ENCODE results near the gene OTOGL.
"Not testable (repeated sequence)": the region's sequence is repeated elsewhere in the genome, so short reads cannot be mapped to it uniquely, and the experiment has no call there.

The OTOGL gene

DNA sequence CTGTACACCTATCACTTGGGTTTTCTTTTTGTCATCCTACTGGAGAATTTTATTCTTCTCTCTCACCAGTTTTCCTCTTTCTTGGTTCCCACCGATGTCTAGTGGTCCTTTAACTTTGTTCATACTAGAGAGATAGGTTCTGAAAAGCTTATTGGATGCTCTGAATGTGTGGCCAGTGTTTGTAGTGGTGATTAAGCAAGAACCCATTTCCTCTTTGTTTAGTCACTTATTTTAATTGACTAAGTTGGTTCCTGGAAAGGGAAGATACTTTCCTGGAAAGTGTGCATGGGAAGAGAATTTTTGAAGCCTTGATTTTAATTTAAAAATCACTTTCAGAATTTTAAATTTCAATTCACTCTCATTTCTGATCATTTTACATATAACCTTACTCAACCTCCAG lies 127.2 kb downstream of the OTOGL start:
- no peak for DNase-seq (ENCODE audit: low read depth in 2 of 2)

DNA sequence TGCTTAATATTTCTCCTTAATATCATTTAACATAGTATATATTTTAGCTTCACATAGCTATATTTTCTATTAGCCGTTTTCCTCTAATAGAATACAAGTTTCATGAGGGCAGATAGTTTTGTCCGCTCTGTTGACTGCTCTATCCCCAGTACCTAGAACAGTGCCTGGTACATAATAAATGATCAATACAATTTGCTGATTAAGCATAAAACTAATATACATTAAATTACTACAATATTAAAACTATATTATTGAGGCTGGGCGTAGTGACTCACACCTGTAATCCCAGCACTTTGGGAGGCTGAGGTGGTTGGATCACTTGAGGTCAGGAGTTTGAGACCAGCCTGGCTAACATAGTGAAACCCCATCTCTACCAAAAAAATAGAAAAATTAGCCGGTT lies 128.6 kb downstream of the OTOGL start:
- DNase-seq (ENCODE audit: low read depth in 2 of 2): not testable (repeated sequence)

DNA sequence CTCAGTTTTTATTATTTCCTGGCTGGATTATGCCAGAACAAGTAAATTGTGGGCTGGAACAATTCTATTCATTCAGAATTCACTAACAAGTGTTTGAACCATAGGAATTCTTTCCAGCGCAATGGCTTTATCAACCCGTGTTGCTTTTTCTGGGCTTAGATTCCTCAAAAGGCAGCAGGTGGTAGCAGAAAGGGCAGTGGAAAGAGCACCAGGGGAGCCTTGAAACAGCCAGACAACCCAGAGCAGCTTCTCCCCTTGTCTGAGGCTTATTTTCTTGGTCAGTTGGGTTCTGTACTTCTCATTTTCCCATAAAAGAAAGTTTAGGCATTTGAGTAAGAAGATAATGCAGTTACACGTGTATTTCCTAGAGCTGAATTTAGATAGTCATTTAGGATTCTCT lies 130.7 kb downstream of the OTOGL start:
- no peak for DNase-seq (ENCODE audit: low read depth in 2 of 2)

DNA sequence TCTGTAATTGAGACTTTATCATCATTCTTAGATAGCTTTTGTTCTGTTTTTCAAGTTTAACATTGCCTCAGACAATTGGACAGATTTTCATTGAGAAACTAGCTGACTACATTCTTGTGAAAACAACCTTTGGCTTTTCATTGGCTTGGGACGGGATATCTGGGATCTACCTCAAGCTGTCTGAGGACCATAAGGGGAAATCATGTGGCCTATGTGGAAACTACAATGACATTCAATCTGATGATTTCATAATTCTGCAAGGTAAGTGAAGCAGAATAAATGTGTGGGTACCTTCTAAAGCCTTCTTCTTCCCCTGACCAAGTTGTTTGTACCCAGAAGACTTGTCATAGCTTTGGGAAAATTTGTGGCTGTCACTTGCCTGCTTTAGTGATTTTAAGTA lies 133.5 kb downstream of the OTOGL start:
- no peak for DNase-seq (ENCODE audit: low read depth in 2 of 2)

DNA sequence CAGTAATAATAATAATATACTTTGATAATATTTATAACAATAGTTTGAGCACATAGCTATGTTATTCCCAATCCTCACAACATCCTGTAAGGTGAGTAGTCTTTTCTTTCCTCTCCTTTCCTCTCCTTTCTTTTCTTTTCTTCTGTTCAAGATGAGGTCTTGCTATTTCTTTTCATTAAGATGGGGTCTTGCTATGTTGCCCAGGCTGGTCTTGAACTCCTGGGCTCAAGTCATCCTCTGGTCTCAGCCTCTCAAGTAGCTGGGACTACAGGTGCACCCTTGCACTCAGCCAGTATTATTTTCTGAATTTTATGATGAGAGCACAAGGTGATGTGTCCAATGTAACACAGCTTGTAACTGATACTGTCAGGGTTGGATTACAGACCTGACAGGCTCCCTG lies 134.6 kb downstream of the OTOGL start:
- DNase-seq (ENCODE audit: low read depth in 2 of 2): no peak

DNA sequence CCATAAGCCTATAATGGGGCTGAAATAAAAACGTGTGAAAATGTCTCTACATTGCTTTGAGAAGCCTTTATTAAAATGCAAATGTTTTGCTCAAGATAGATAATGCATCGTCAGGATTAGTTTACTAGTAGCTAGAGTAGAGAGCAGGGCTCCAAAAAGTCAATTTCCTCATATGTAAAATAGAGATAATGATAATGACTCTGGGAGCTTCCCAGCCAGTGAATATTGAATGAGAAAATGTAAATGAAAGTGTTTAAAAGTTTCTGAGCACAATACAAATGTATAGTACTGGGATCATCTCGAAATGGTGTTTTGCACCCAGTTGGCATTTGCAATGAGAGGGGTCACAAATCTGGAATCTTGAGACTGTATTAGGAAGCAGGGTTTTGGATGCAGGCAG lies 135.3 kb downstream of the OTOGL start:
- DNase-seq (ENCODE audit: low read depth in 2 of 2): no peak

DNA sequence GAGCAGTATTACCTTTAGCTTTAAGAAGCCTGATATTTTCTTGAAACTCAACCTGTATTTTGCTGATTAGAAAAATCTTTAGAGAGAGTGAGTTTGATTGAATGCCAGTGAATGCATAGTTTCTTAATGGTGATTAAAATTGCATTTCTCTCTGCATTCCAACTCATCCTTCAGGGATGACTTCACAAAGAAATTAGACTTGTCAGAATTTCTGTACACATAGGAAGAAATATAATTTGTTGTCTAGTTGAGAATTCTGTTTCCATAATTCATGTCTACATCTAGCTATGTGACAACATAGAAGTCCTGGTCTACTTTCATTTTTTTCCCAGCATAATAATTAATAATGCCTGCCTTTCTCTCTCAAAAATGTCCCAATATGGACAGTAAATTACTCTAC lies 136.6 kb downstream of the OTOGL start:
- DNase-seq (ENCODE audit: low read depth in 2 of 2): no peak

DNA sequence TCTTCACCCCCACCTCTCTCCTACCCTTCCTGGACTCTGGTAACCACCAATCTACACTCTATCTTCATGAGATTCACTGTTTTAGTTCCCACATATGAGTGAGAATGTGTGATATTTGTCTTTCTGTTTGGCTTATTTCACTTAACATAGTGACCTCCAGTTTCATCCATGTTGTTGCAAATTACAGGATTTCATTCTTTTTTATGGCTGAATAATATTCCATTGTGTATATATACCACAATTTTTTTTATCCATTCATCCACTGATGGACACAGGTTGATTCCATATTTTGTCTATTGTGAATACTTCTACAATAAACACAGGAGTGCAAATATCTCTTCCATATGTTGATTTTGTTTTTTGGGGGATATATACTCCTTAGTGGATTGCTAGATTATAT lies 140.5 kb downstream of the OTOGL start:
- DNase-seq (ENCODE audit: low read depth in 2 of 2): no peak

DNA sequence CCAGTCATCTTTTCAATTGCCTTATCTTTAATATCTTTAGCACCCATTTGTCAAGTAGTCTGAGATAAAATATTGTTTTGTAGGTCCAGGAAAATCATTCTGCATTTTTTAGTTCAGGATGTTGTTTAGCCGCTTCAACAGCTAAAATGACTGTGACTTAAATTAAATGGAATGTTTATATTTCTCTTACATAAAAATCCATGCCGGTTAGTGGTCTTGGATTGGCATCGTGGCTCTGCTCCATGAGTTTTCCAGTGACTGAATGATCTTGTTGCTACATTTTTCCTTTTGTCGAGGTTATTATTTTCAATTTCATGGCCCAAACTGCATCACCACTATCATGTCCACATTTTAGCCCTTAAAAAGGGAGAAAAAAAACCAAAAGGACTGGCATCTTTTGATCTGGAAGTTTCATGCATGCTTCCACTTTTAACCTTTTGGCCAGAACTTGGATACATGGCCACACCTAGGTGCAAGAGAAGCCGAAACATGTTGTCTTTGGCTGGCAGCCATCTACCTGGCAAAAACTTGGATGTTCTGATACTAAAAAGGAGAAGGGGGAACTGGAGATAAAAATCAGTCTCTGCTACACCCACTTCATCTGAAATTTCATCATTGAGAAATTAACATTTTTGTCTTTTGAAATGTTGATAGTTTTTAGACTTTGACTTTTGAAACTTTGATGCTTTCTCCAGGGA lies 142.4 kb downstream of the OTOGL start:
- DNase-seq (ENCODE audit: low read depth in 2 of 2): no peak

DNA sequence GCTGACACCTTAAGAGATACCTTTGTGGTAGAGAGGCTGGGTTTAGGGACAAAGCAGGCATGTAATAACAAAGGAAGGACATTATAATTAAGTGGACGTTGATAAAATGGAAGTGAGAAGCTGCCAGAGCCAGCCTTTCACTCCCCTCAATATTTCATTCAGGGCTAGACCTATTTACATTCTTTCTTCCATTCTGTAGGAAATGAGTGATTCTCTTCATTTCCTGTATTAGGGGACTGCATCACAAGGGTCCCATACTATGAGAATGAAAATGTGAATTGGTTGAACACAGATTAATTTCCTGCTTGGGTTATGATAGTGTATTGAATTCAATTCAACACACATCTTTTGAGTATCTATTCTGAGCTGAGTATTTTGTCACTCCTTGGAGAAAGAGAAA lies 143.0 kb downstream of the OTOGL start:
- DNase-seq (ENCODE audit: low read depth in 2 of 2): no peak

DNA sequence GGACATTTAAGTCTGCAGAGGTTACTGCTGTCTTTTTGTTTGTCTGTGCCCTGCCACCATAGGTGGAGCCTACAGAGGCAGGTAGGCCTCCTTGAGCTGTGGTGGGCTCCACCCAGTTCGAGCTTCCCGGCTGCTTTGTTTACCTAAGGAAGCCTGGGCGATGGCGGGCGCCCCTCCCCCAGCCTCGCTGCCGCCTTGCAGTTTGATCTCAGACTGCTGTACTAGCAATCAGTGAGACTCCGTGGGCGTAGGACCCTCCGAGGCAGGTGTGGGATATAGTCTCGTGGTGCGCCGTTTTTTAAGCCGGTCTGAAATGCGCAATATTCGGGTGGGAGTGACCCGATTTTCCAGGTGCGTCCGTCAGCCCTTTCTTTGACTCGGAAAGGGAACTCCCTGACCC lies 150.2 kb downstream of the OTOGL start:
- DNase-seq (ENCODE audit: low read depth in 2 of 2): not testable (repeated sequence)

DNA sequence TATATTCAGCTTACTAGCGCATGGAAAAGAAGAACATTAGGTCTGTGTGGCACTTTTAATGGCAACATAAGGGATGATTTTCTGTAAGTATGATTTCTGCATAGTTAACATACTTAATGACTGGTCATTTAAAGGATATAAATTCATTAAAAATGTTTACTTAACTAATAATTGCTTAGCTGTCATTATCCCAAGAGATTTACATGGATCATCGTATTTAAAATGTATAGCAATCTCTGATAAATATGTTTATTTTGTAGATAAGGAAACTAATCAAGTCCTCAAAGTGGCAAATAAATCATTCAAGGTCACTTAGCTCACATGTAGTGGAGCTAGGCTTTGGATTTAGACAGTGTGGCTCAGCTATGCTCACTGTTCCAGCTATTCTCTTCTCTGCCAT lies 158.6 kb downstream of the OTOGL start:
- DNase-seq (ENCODE audit: low read depth in 2 of 2): no peak

DNA sequence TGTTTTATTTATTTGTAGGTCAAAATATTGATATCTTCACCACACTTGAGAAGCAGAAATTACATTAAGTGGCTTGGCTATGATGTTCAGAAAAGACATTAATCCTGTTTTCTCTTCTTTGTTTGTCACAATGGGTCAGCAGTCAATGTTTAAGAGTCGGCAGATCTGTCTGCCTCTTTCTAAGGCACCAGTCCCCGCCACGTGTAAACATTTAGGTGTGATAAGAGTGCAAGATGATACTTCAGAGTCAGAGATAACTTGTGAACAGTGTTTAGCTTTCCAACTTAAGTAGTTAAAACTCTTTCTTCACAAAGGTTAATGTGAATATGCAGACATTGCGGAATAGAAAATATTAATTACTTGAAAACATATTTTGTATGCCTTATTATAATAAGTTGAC lies 160.9 kb downstream of the OTOGL start:
- no peak for DNase-seq (ENCODE audit: low read depth in 2 of 2)

DNA sequence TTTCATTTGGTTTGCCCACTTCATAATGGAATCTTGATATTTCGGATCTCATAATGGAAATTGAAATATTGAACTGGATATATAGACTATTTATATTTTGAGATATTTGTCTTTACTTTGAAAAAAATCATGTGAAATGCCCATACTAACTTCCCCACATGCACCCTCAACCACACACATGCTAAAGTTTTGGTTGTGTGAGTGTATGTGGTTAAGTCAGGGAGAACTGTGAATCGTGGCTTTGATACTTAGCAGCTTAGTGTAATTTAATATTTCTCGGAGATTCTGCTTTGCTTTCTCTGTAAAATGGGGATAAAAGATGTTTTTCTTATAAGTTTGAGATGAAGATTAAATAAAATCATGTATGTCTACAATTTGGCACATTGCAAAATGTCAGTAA lies 162.1 kb downstream of the OTOGL start:
- no peak for DNase-seq (ENCODE audit: low read depth in 2 of 2)

DNA sequence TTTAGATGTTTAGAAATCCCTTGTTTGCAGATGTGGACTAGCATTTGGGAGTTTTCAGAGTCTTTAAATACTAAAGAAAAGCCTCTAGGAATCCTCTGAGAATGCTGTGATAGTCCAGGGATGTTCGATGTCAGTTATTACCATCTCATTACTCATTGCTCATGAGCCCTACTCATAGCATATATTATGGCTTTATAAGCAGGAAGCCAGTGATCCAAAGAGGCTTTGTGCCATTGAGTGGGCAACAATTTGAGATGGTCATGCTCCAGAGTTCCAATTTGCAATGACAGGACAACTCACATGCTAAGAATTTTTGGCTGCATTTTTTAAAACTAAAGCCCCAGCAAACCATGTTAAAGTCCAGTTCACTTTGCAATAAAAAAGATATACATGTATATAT lies 163.0 kb downstream of the OTOGL start:
- no peak for DNase-seq (ENCODE audit: low read depth in 2 of 2)

DNA sequence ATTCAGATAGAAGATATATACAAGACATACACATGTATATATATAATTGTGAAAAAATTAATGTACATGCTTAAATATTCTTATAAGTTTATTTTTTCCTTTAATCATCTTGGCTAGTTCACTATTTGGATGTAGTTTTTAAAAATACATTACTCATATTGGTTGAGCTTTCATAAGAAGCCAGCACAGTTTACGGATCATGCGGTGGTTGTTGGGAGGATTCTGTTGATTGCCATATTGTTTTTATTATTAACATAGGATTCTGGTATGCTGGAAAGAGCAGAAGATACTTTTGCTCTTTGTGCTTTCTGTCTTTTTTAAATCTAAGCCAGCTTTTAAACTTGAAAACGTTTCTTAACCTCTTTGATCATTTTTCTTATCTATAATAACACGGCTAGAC lies 163.4 kb downstream of the OTOGL start:
- no peak for DNase-seq (ENCODE audit: low read depth in 2 of 2)

DNA sequence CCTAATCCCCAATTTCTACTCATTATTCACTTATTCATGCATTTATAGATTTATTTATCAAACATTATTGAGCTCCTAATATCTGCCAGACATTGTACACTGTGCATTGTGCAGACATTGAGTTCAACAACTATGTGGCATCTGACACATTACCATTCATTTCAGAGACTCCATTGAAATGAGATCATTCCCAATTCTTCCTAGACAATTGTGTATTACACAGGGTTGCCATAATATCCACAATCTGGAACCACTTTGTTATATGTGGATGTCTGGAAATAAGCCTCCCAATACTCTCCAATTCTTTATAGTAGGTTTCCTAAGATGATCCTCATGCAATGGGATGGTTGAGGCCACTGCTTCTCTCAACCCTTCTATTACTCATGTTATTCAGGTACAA lies 165.0 kb downstream of the OTOGL start:
- DNase-seq (ENCODE audit: low read depth in 2 of 2): no peak

DNA sequence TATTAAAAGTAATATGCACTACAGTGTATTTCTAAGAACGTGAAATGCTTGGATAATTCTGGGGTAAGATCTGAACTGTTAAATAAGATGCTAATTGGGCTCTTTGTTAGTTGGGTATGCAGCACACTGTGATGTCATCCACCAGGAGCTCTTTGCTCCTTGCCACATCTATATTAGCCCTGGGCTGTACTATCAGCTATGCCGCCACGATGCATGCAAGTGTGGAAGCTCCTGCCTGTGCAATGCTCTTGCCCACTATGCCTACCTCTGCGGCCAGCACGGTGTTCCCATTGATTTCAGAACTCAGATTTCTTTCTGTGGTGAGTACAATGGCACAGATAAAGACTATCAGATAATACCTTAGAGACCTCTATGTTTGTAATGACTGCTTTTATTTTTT lies 165.6 kb downstream of the OTOGL start:
- DNase-seq (ENCODE audit: low read depth in 2 of 2): no peak

DNA sequence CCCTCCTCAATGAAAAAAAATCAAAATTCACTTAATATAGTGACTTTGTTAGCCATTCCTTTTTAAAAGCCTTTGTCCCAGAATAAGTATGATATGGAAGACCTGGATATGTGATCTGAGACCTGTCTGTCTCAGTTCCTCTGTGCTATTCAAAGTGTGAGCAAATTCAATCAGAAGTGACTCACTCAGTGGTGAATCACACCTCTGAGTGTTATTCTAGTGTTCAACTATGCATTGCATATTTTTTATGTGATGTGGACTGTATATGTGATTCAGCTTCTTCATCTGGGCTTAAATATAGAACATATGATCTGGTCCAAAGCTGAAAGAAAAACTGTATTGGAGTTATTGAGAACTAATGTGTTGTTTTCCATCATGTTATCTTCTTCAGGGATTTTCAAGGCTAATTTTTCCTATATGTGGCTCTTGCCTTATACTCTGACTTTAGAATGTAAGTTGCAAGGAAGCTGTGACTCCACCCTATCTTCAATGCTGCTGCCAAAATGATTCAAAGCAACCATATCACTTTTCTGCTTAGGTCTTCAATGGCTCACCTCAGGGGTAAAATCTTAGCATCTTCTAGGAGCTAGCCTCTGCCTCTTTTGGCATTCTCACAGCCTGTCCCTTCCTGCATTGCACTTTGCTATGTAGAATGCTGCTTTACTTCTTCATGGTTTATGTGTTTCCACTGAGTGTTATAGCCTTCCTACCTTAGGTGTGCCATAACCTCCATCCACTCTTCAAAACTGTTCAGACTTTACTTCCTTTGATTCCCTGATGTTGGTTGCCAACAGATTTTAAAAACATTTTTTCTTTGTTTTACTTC lies 169.8 kb downstream of the OTOGL start:
- DNase-seq (ENCODE audit: low read depth in 2 of 2): no peak

DNA sequence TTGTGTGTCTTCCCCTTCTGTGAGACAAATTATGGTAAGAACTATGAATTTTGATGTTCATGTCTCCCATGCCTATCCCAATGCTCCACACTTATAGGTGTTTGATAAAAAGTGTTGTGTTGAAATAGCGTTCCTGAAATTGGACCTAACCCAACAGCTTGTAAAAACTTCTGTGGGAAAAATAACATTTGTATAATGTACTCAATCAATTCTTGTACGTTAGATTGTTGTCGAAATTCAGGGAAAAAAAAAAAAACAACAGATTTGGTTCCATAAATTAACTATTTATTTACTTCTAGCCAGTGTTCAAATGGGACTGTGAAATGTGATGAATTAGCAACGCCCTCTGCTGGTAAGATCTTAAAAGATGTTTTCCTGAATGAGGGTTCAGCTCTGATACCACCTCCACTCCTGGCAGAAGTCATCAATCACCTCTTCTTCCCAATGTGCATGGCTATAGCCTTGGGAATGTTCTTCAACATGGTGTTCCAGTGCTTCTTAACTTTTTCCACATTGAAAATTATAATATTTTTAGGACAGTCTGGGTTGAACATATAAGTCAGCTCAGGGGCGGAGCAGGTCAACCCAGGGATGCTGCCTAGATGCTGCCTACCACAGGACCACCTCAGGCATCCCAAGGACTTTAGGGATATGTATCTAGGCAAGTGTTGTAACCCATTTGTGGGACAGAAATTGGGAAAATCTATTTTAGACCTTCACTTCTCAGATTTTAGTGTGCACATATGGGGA lies 170.6 kb downstream of the OTOGL start:
- DNase-seq (ENCODE audit: low read depth in 2 of 2): no peak

DNA sequence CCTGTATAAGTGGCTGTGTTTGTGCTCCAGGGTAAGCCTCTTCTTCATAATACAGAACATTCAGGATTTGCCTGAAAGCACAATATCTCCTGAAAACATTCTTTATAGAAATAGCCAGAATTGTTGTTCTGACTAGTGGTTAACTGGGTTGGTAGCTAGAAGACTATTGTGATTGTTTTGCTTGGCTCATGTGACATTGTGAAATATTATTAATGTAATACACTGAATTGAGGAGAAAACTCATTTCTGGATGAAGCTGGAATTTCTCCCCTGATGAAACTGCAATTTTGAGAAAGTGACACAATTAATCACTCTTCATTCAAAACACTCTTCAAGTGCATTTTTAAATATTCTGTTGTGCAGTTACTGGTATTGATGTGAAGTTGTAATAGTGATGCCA lies 172.4 kb downstream of the OTOGL start:
- no peak for DNase-seq (ENCODE audit: low read depth in 2 of 2)

DNA sequence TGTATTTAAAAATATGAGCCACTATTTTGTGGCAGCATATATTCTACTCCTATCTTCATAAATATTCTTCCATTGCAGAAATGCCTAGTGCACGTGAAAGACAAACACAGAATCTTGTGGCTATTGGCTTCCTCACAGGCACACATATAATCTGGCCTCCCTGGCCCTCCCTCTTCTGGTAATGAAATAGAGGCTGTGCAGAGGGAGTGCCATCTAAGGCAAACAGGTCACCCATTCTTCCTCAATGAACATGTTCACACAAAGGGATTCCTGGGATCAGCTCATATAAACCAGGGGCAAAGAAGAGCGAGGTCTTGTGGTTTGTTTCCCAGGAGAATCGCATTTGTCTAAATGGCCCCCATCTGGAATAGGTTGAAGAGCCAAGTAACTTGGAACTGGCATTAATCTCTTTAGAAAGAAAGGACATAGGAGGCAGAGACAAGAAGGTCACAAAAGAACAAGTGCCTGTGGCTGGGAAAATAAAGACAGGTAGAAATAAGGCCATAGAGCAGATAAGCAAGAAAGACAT lies 173.1 kb downstream of the OTOGL start:
- DNase-seq (ENCODE audit: low read depth in 2 of 2): no peak

DNA sequence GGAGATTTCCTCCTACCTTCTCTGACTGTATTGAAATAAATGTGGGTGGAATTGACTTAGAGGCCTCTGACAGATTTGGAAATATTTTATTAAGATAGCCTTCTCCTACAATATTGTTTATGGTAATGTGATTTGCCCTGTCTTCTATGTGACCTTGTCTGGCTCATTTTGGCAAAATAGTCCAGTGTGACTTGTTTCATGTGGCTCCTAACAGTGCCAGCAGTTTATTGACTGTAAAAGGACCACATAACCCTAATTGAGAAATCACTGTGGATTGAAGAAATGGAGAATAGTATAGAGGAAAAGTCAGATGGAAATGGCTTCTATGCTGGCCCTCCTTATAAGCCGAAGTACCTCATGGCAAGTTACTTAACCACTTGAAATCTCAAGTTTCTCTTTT lies 173.8 kb downstream of the OTOGL start:
- no peak for DNase-seq (ENCODE audit: low read depth in 2 of 2)

All from stimulated activated CD8-positive, alpha-beta memory T cell treated with anti-CD3 and anti-CD28 coated beads, Interleukin-7, amount 100 ng/mL, for 1 hour (primary cell).